GM18505 (cell line): ENCODE data around the gene EVPL.
"Not testable (repeated sequence)": the region's sequence is repeated elsewhere in the genome, so short reads cannot be mapped to it uniquely, and the experiment has no call there.

ENCODE experiments used
- ATAC-seq: cut with Tn5 transposase; IDR thresholded peaks from one replicate; pipeline ENCODE4 v1.9.1; 2021; ENCODE audit not compliant: unreplicated experiment
- POLR2A ChIP-seq: IDR thresholded peaks from 4 replicates; pipeline ENCODE4 v1.6.1; 2011; ENCODE audit warnings: borderline replicate concordance; ENCODE audit not compliant: insufficient read depth, insufficient read length; ENCODE audit errors: extremely low read depth

EVPL gene

DNA sequence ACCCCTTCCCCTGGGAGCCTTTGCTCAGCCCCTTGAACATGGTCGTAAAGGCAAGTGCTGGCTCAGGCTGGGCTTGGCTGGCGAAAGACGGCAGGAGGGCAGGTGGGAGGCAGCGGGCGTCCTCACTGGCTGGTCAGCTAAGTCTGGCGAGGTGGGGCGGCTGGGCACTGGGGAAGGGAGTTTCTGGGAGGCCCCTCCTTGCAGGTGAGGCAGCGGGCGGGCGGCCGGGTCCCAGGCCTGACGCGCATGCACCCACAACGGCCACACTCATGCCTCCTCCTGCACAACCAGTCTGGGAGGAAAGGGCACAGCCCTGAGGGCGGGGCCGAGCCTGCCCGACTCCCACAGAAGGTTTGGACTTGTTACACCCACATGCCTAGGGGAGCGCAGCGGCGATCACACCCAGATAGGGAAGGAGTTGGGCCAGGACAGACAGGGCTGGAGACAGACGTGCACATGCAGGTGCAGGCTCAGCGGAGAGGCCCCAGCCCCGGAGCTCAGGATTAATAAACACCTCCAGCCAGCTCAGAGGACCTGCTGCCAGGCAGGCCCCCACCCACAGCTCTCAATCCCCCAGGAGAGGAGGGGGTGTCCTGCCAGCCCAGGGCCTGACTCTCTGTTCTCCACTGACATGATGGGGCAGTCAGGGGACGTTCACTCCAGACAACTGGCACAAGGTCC is at the start of gene EVPL:
Gene EVPL (minus strand): TSS at position 148 of the 681 bp plus-strand sequence. CDS start 108 bp downstream, at position 40.
- ATAC-seq = no peak
- no peak for TF ChIP-seq POLR2A

DNA sequence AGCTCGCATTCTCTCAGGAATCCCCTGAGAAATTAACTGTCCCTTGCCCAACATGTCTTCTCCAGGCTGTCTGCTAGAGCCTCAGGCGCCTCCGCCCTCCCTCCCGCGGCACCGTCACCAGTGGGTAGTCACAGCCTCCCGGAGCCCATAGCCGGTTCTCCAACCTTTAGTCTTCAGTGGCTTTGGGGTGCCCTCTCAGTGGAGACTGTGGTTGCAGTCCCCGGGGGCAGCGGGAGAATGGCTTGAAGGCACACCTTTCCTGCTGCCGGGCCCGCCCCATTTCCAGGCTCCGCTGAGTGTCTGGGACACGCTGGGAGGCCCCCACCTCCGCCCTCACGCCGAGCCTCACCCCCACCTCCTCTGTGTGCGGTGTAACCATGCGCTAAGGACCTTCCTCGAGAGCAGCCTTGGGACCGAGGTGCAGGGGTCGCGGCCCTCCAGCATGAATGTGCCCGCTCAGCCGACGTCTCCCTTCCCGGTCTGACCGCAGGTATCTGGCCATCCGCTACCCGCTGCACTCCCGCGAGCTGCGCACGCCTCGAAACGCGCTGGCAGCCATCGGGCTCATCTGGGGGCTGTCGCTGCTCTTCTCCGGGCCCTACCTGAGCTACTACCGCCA is 49.1 kb upstream of the EVPL start:
- no peak for TF ChIP-seq POLR2A
- ATAC-seq = no peak

DNA sequence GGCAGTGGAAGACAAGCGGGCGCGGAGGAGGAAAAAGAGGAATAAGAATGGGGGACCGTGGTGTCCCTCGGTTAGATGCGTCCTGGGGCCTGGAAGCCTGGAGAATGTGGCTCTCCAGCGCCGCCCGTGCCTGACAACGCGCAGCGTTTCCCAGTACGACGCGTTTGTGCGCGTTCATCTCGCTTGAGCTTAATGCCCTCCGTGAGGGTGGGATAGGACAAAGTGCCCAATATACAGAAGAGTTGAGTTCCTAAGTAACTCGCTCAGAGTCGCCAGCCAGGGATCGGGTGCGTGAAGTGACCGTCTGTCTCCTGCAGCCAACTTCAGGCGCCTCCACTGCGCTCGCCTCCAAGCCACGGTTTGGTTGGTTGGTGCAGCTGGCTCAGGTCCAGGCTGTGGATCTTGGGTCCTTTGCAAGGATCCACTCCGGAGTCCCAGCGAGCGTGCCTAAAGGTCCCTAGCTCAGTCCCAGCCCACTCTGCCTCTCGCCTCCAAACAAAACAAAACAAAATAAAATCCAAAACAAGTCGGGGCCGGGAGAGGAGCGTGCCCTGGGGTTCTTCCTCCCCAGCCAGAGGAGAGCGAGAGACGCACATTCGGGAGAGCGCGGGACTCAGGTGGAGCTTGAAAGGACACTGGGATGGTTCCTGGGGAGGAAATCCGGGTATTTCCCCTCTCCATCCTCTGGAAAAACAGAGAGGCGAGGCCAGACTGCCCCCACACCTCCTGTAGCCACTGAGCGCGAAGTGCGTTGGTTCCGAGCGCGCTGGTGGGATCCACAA is 48.4 kb upstream of the EVPL start:
- ATAC-seq = no peak
- TF ChIP-seq POLR2A = no peak

DNA sequence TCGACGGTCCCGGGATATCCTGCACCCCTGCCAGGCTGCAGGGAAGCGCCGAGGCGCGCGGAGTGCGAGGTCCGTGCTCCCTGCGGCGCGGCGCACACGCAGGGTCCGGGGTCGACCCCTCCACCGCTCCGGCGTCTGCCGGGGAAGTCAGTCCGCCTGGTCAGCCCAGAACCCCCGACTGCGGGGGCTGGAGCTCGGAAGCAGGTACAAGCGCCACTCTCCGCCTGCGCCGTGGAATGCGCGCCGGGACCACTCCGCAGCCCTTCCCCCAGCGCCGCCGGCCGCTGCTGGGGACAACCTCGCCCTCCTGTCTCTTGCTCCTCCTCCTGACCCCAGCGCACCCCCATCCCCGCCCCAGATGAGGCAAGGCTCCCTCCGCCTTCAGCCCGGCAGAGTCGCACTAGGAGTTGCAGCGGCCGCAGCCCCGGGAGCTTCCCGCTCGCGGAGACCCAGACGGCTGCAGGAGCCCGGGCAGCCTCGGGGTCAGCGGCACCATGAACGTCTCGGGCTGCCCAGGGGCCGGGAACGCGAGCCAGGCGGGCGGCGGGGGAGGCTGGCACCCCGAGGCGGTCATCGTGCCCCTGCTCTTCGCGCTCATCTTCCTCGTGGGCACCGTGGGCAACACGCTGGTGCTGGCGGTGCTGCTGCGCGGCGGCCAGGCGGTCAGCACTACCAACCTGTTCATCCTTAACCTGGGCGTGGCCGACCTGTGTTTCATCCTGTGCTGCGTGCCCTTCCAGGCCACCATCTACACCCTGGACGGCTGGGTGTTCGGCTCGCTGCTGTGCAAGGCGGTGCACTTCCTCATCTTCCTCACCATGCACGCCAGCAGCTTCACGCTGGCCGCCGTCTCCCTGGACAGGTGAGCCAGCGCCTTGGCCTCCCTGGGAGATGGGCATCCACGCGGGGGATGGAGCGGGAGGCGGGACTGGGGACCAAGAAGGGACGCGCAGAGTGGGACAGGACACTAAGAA is 47.6 kb upstream of the EVPL start, which contains the start of gene GALR2:
Gene GALR2 (plus strand): TSS at position 392 of the 974 bp plus-strand sequence. CDS start 103 bp downstream, at position 495.
- no peak for TF ChIP-seq POLR2A
- no peak for ATAC-seq

DNA sequence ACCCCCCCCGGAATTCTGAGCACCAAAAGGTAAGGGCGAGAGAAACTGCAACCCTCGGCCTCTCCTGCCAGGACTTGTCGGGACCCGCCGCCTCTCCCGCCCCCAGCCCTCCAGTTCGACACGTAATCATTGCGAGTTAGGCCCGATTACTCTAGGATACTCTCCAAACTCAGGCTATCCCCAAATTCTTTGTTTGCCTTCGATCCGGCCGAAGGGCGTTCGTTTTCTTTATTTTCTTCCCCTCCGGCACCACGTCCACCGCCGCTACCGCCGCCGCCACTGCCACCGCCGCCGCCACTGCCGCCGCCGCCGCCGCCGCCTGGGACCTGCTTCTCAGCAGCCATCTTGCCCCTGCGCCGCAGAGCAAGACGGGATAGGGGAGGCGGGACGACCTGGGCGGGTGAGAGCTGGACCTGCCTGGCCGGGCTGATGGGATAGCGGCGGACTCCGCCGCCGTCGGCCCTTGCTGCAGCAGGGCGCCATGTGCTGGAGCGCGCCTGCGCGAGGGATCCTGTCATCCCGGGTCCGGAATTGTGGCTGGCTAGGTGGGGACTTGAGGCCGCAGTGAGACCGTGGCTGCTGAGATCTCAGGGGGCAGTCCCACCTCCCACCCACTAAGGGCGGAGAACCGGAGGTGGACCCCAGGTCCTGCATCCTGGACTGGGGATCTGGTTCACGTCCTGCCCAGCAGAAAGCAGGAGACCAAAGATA is 45.2 kb upstream of the EVPL start, which contains the start of gene SRP68:
Gene SRP68 (minus strand): TSS at position 370 of the 711 bp plus-strand sequence. CDS start 26 bp downstream, at position 344.
- TF ChIP-seq POLR2A = peak; percentile 89
- ATAC-seq = peak; percentile 82

DNA sequence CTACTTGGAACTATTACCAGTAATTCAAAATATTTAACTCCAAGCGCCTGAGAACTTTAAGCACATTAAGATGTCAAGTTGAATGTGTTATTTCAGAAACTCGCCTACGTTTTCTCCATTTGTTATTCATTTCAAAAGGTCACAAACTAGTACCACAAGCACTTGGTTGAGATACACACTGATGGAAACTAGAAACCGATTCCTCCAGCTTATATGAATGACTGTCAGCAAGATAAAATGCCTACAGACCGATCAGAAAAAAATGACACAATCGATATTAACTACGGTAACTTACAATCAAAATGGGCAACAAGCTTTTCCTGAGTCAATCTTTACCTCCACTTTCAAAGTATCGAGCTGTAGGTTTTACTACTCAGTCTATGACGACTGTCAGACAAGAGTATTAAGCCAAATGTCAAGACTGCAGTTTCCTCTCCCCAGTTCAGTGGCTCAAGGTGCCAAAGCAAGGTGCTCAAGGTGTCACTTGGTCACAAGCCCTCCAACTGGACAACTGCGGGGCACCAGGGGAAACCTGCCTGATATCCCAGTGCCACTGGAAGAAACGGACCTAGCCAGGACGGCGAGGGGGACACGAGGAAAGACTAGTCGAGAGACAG is 44.5 kb upstream of the EVPL start:
- ATAC-seq = no peak
- no peak for TF ChIP-seq POLR2A

DNA sequence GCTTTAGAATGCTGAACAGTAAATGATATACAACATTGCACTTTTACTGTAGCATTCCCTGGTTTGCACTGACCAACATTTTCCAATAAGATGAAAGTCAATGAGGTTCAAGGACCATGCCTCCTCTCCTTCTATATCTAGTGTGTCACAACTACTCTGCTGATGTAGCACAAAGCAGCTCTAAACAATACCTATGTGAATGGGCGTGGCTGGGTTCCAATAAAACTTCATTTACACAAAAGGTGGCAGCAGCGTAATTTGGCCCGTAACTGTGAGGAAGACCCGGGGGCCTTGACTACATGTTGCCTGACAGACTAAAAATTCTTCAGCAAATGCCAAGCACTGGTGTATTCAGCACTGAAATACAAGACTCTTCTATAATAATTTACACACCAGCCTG is 38.7 kb upstream of the EVPL start:
- ATAC-seq = no peak
- TF ChIP-seq POLR2A = no peak

DNA sequence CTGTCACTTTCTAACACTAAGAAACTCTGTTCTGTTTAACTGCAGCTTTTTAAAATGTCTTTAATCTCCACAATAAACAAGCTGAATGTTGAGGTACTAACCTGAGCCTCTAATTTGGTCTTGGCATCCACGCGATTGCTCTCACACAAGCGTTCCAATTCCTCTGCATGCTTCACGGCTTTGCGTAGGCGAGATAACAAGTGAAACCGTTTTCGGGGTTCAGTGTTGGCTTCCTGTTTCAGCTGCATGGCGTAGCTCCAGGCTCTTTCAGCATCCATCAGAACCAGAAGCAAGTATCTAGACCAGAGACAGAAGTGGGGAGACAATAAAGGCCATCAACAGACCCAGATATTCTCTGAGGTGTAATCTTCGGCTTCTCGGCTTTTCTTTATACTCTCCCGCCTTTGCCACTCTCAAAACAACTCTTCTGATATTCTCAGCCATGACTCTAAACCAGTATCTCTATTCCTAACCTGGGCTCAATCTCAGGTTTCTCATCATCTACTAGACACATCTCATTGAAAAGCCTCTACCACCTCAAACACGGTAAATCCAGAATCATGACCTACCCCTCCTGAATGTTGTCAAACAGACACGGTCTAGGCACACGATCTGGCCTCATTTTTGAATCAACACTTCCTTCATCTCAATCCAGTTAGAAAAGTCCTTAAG is 36.9 kb upstream of the EVPL start:
- no peak for ATAC-seq
- no peak for TF ChIP-seq POLR2A

DNA sequence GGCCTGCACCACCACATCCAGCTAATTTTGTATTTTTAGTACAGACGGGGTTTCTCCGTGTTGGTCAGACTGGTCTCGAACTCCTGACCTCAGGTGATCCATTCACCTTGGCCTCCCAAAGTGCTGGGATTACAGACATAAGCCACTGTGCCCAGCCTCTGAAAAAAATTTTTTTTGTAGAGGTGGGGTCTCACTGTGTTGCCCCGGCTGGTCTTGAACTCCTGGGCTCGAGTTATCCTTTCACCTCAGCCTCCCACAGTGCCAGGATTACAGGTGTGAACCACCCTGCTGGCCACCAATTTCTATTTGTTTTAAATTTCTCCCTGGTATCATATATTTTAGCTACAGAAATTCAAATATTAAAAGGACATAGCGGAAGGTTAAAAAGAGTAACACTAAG is 31.2 kb upstream of the EVPL start:
- not testable (repeated sequence) for ATAC-seq

DNA sequence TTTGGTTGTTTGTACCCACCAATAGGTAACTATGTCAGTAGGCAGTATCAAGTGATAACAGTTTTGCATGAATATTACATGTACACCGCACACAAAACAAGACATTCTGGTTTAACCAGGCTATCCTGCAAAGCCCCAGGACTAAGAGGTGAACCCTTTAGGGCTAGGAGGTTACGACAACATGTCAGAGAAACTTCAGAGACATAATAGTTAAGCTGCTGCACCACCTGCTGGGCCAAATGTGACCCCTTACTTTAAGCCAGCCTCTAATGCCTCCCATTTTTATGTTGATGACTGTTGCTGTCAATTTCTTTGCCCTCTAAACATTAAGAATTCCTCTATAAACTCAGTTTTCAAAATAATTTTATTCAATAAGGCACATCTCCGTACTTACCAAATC is 29.8 kb upstream of the EVPL start:
- no peak for ATAC-seq

DNA sequence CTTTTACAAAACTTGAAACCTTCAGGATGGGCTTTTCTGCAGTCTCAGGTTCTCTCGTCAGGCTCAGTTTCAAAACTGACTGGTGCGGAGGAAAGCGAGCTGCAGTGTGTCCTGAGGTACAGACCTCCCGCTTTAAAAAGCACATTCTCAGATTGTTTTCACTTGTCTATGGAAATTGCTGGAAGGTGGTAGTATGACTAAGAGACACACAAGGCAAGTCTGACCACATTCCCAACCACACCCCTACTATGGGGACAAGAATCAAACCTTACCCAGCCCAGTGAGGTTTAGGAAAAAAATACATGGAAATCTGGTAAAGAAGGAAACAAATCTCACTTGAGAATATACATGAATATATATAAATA is 27.0 kb upstream of the EVPL start:
- no peak for TF ChIP-seq POLR2A
- no peak for ATAC-seq

More for the DNA sequence above, 29.8 kb upstream of the EVPL start:
- TF ChIP-seq POLR2A = no peak
